Prostate gland (tissue), 2 donors: Measurements from ENCODE around the gene SYNGR1.

Experiments
- CTCF ChIP-seq, 4 experiments: fragments of 200-600 bp in 2 of 4; fragments of 450-650 bp in 2 of 4; sonication (generic) in 2 of 4; IDR thresholded peaks; 1 replicate in 3 of 4; 2 replicates in 1 of 4; pipeline ENCODE4 v1.5.1; 2016 to 2019; ENCODE audit warnings: antibody characterized with exemption in 4 of 4, mild to moderate bottlenecking in 2 of 4, moderate library complexity in 2 of 4
- POLR2AphosphoS5 ChIP-seq: sonication (generic); formaldehyde crosslinking; IDR thresholded peaks from one replicate; pipeline ENCODE4 v1.6.1; 2017; ENCODE audit warnings: antibody characterized with exemption

DNA sequence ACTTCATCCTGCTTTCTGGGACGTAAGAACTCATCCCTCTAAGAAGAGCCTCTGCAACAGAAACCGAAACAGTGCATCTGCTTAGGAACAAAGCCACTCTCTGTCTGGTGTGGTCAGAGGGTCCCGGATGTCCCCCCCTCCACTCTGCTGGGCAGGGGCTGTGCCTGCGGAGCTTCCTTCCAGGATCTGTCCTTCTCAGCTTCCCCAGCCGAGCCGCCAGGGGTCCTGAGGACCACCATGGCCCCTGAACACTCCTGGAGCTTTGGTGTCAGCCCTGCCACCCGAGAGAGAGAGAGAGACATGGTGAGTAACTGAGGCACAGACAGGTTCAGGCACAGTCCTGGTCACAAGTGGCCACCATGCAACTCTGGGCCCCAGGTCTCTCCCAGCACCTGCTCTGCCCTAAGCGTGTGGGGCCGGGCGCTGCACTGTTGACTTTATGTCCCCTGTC is 82.6 kb downstream of the SYNGR1 start:
- TF ChIP-seq CTCF (IDR thresholded peaks at IDR 0.05), result no peak
- no peak for TF ChIP-seq POLR2AphosphoS5
